ENCODE data around the gene OR2Y1. TPM values are rescaled to one million over a fixed set of nuclear protein-coding genes. Genes with fewer than 3 reads are reported as not detected.
A peak's percentile ranks its signal among the peaks of the same experiment; 100 is the strongest.

Gene OR2Y1
- total RNA-seq, 2 experiments from 2014 or later: not detected

DNA sequence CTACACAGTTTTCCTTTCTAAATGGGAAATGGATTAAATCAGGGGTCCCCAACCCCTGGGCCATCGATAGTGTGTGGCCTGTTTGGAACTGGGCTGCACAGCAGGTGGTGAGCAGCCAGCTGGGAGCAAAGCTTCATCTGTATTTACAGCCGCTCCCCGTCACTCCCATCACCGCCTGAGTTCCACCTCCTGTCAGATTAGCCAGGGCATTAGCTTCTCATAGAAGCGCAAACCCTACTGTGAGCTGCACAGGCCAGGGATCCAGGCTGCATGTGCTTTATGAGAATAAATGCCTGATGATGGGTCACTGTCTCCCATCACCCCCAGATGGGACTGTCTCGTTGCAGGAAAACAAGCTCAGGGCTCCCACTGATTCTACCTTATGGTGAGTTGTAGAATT lies 49.3 kb downstream of the OR2Y1 start:
- Mint-ChIP-seq H3K27ac (no peak overlapping the region), H3K9me3 (no peaks in the 10 kb centered on the region), H3K4me3 (no peak overlapping the region), H3K4me1 (ENCODE audit: low read depth) (peaks cover 28% of the 10 kb centered on the region), H3K36me3 (no peaks in the 10 kb centered on the region), H3K27me3 (peaks cover 7% of the 10 kb centered on the region)
- no peak for DNase-seq
- intact Hi-C loops (cut with micrococcal nuclease): no loop called here
- ChIA-PET CTCF (no interaction called here), POLR2A (no interaction called here)

GRCh38 chr5:180689775-180690174 lies 50.1 kb downstream of the OR2Y1 start:
- no peaks in the 10 kb centered on the region for H3K9me3 Mint-ChIP-seq
- intact Hi-C loops (cut with micrococcal nuclease): loop anchor here (2.0 kb wide), 1 partner anchor 19 kb away; no protein-coding TSS in a partner anchor
- peaks cover 10% of the 10 kb centered on the region for H3K27me3 Mint-ChIP-seq
- peak overlapping the region; percentile 61 for H3K27ac Mint-ChIP-seq
- peak overlapping the region; percentile 30 for H3K4me3 Mint-ChIP-seq
- H3K36me3 Mint-ChIP-seq: no peaks in the 10 kb centered on the region
- no peak for DNase-seq
- ChIA-PET CTCF (no interaction called here), POLR2A (no interaction called here)
- peaks cover 31% of the 10 kb centered on the region for H3K4me1 Mint-ChIP-seq (ENCODE audit: low read depth)

Other genes with a start within 250 kb of the OR2Y1 start
- gene CNOT6, start 245.7 kb downstream of the OR2Y1 start, total RNA-seq: 10 to 100 TPM; 32.0 to 35.2 TPM
- gene SCGB3A1, start 148.6 kb downstream of the OR2Y1 start, total RNA-seq: not detected
- gene FLT4, start 90.5 kb downstream of the OR2Y1 start, total RNA-seq: 1 to 10 TPM; 1.4 to 2.0 TPM
- 100 to 1,000 TPM; 101 to 106 TPM for gene MGAT1, start 62.7 kb upstream of the OR2Y1 start, total RNA-seq
- 10 to 100 TPM; 17.9 to 20.5 TPM for gene ZFP62, start 121.2 kb upstream of the OR2Y1 start, total RNA-seq
- gene BTNL8, start 159.1 kb upstream of the OR2Y1 start, total RNA-seq: not detected
- gene BTNL3, start 248.8 kb upstream of the OR2Y1 start, total RNA-seq: not detected